ENCODE measurements around the gene SOX15. TPM values are rescaled to one million over a fixed set of nuclear protein-coding genes. Genes with fewer than 3 reads are reported as not detected.

The SOX15 gene
- total RNA-seq, 1 donor from 2014 or later: 0.65 TPM

GRCh38 chr17:7563115-7563869 lies 26.6 kb downstream of the SOX15 start:
- Mint-ChIP-seq H3K27me3 (ENCODE audit: low read depth) (peaks cover 7% of the 10 kb centered on the region), H3K9me3 (no peaks in the 10 kb centered on the region), H3K36me3 (ENCODE audit: low read depth) (no peaks in the 10 kb centered on the region), H3K27ac (ENCODE audit: unreplicated experiment) (no peak overlapping the region), H3K4me1 (peaks cover 32% of the 10 kb centered on the region), H3K4me3 (peak overlapping the region; percentile 93)
- no peak for DNase-seq (ENCODE audit: low read depth, low spot score)
- no peak for TF ChIP-seq CTCF (conservative IDR thresholded peaks at IDR 0.05)

GRCh38 chr17:7562208-7562605 lies 27.7 kb downstream of the SOX15 start:
- Mint-ChIP-seq H3K27me3 (ENCODE audit: low read depth) (peaks cover 9% of the 10 kb centered on the region), H3K9me3 (no peaks in the 10 kb centered on the region), H3K4me1 (peaks cover 37% of the 10 kb centered on the region), H3K27ac (ENCODE audit: unreplicated experiment) (peak overlapping the region; percentile 96), H3K36me3 (ENCODE audit: low read depth) (no peaks in the 10 kb centered on the region), H3K4me3 (peak overlapping the region; percentile 93)
- no peak for TF ChIP-seq CTCF (conservative IDR thresholded peaks at IDR 0.05)
- DNase-seq (ENCODE audit: low read depth, low spot score): no peak

- Mint-ChIP-seq H3K36me3 (ENCODE audit: low read depth) (no peaks in the 10 kb centered on the region), H3K27ac (ENCODE audit: unreplicated experiment) (peak within 1 kb of the TSS; percentile 96), H3K4me1 (peaks cover 37% of the 10 kb centered on the region), H3K4me3 (peak within 1 kb of the TSS; percentile 93), H3K27me3 (ENCODE audit: low read depth) (peaks cover 9% of the 10 kb centered on the region), H3K9me3 (no peaks in the 10 kb centered on the region)
- TF ChIP-seq CTCF (conservative IDR thresholded peaks at IDR 0.05): no peak
- peak; percentile 86 for DNase-seq (ENCODE audit: low read depth, low spot score)
These were observed 28.2 kb downstream of the SOX15 start, which contains the start of gene SENP3 for GRCh38 chr17:7561589-7562207. TSS of gene SENP3 (plus strand) at chr17:7561919. CDS start at chr17:7563077, 1,158 bp downstream.

GRCh38 chr17:7561028-7561575 lies 28.8 kb downstream of the SOX15 start:
- peak overlapping the region; percentile 93 for H3K4me3 Mint-ChIP-seq
- H3K4me1 Mint-ChIP-seq: peaks cover 37% of the 10 kb centered on the region

More at GRCh38 chr17:7561028-7561575, 28.8 kb downstream of the SOX15 start:
- H3K9me3 Mint-ChIP-seq: no peaks in the 10 kb centered on the region
- H3K27ac Mint-ChIP-seq (ENCODE audit: unreplicated experiment): peak overlapping the region; percentile 81
- peaks cover 9% of the 10 kb centered on the region for H3K27me3 Mint-ChIP-seq (ENCODE audit: low read depth)
- TF ChIP-seq CTCF (conservative IDR thresholded peaks at IDR 0.05): peak; percentile 78
- DNase-seq (ENCODE audit: low read depth, low spot score): peak; percentile 84
- H3K36me3 Mint-ChIP-seq (ENCODE audit: low read depth): no peaks in the 10 kb centered on the region

Measured in neural crest cell (in vitro differentiated cells).